Stimulated activated CD8-positive, alpha-beta memory T cell treated with anti-CD3 and anti-CD28 coated beads, Interleukin-4, amount 100 ng/mL, for 4 hours (primary cell): ENCODE data around the gene RETN.

Experiments
- DNase-seq, 2 donors: peaks; one replicate each; pipeline ENCODE4 v3.0.0-alpha.2; 2020; ENCODE audit warnings: low read depth in 2 of 2, low spot score in 1 of 2

The RETN gene

DNA sequence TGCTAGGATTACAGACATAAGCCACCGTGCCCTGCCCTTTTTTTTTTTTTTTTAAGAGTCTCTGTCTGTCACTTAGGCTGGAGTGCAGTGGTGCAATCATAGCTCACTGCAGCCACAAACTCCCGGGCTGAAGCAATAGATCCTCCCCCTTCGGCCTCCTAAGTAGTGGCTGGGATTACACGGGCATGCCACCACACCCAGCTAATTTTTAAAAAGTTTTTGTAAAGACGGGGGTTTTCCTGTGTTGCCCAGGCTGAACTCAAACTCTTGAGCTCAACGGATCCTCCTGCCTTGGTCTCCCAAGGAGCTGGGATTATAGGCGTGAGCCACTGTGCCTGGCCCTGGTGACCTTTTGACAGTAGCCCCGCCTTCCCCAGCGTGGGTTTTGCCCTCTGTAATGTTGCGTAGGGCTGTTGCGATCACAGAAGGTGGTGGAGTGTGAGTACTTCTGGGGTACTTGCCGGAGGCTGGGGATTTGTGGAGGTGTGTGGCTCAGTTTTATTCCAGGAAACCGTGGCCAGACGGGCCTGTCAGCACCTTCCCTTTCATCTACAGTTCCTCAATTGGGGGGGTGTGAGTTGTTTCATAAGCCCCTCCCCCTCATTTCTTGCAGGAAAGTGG lies 11.6 kb upstream of the RETN start:
- DNase-seq: no peak

DNA sequence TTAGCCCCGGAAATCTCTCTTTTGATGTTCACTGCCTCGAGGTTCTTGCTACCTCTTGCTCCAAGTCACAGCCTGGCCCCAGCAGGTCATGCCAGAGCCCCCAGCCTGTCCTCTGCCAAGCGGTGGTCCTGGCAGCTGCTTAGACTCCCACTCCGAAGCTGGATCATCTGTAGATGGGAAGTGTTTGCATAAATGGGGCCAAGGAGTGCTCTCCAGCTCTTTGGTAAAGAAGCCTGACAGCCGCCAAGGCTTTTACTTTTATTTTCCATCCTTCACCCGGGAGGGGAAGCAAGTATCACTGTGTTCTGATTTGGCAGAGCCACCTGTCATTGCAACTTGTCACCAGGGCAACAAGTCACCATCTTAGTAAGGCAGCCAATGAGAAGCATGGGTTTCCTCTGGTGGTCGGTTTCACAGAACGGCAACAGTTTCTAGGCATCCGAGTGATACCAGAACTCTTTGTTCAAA lies 10.6 kb upstream of the RETN start:
- no peak for DNase-seq

DNA sequence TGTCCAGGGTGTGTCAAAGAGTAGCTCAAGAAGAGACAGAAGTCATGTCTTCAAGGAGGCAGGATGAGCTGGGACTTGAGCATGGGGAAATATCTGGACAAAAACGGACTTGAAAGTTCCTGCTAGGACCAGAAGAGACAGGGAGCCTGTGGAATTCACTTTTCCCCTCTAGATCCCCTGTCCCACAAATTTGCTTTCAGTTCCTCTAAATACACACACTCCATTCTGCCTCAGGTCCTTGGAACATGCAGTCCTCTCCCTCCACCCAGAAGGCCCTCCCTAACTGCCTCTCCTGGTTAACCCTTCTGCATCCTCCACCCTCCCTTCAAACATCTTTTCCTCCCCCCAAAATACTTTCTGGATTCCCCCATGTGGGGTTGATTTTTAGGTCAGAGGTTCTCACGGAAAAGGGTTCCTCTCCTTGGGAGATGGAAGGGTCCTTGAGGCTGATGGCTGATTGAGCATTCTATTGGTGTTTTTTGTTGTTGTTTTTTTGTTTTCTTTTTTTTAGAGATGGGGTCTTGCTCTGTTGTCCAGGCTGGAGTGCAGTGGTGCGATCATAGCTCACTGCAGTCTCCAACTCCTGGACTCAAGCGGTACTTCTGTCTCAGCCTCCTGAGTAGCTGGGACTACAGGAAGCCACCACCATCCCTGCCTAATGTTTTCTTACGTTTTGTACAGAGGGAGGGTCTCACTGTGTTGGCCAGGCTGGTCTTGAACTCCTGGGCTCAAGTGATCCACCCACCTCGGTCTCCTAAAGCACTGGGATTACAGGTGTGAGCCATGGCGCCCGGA lies 6.9 kb upstream of the RETN start:
- no peak for DNase-seq

DNA sequence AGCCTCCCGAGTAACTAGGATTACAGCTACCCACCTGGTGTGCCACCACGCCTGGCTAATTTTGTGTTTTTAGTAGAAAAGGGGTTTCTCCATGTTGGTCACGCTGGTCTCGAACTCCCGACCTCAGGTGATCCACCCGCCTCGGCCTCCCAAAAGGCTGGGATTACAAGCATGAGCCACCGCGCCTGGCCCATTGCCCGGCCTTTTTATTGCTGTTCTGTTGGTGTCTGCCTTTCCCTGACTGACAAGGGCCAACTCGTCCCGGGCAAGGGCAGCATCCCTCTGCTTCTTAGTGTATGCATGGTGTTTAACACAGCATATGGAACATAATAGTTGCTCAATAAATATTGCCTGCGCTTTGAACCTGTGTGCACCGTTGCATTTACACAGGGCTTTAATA lies 6.2 kb upstream of the RETN start:
- no peak for DNase-seq

DNA sequence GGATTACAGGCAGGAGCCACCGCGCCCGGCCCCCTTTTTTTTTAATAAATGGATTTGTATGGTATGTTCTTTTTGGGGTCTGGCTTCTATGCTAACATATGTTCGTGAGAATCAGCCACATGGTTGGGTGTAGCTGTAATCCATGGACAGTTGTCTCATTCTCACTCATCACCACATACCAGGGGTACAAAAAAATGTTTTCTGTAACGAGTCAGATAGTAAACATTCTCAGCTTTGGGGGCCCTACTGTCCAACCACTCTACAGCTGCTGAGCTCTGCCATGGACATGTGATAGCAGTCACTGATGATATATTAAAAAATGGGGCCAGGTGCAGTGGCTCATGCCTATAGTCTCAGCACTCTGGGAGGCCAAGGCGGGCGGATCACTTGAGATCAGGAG lies 5.1 kb upstream of the RETN start:
- DNase-seq: no peak

DNA sequence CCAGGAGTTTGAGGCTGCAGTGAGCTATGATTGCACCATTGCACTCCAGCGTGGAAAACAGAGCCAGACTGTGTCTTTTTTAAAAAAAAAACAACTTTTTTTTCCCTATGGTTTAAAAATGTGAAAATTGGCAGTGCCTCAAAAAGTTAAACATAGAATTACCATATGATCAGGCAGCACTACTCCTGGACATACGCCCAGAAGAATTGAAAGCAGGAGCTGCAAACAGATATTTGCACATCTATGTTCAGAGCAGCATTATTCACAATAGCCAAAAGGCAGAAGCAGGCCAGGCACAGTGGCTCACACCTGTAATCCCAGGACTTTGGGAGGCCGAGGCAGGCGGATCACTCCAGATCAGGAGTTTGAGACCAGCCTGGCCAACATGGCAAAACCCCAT lies 3.8 kb upstream of the RETN start:
- no peak for DNase-seq

DNA sequence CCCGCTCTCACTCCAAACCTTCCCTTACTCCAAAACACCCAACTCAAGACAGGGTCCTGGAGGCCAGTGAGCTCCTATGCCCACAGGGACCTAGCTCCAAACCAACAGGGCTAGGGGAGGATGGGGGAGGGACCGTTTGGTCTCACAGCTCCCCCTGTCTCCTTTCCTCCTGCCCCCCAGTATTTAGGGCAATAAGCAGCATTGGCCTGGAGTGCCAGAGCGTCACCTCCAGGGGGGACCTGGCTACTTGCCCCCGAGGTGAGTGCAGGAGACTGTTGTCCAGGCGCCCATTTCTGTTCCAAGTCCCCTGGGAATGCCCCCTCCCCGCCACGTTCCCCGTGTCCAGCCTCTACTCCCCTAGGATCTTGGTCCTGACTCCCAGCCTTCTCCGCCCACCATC lies 792 bp downstream of the RETN start:
- DNase-seq: no peak

DNA sequence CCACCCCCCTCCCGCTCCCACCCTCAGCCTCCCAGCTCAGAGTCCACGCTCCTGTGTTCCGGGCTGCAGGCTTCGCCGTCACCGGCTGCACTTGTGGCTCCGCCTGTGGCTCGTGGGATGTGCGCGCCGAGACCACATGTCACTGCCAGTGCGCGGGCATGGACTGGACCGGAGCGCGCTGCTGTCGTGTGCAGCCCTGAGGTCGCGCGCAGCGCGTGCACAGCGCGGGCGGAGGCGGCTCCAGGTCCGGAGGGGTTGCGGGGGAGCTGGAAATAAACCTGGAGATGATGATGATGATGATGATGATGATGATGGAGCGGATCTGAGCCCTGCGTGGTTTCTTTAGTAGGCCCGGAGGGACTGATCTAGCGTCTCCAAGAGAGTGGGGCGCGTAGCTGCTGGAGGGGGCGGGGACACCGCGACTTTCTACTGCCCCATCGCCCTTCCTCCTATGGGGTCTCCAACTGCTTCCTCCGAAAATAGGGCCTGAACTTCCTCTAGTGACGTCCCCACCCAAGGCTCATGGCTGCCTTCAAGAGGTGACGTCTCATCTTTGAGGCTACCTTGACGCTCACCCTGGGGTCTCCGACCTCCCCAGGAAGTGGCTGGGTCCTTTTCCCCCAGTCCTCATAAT lies 1.4 kb downstream of the RETN start:
- no peak for DNase-seq

DNA sequence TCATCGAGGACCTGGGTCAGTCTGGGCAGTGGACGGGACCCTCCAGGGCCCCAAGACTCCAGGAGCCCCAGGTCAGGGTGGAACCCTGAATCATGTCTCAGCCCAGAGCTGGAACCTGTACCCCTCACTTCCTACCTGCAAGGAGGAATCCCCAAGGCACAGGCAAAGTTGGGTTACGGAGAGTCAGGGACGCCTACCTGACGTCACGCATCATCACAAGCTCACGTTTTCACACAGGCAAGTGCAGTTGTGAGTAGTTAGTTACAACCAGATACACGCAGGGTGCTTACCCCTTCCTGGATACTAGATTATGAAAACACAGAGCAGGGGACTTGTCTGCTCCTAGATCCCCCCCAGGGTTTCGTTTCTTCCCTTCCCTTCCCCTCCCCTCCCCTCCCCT lies 1.9 kb downstream of the RETN start:
- no peak for DNase-seq

DNA sequence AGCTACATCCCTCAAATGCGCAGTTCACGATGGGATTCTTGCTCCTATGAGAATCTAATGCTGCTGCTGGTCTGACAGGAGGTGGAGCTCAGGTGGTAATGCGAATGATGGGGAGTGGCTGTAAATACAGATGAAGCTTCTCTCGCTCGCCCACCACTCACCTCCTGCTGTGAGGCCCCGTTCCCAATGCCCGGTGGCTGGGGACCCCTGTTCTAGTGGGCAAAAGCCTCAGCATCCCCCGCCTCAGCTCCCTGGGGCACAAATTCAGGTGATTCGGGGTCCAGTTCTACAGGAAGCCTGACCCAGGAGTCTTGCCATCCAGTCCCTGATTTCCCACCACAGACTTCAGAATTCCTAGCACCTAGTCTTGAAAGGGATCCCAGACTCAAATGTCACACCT lies 3.7 kb downstream of the RETN start:
- no peak for DNase-seq

DNA sequence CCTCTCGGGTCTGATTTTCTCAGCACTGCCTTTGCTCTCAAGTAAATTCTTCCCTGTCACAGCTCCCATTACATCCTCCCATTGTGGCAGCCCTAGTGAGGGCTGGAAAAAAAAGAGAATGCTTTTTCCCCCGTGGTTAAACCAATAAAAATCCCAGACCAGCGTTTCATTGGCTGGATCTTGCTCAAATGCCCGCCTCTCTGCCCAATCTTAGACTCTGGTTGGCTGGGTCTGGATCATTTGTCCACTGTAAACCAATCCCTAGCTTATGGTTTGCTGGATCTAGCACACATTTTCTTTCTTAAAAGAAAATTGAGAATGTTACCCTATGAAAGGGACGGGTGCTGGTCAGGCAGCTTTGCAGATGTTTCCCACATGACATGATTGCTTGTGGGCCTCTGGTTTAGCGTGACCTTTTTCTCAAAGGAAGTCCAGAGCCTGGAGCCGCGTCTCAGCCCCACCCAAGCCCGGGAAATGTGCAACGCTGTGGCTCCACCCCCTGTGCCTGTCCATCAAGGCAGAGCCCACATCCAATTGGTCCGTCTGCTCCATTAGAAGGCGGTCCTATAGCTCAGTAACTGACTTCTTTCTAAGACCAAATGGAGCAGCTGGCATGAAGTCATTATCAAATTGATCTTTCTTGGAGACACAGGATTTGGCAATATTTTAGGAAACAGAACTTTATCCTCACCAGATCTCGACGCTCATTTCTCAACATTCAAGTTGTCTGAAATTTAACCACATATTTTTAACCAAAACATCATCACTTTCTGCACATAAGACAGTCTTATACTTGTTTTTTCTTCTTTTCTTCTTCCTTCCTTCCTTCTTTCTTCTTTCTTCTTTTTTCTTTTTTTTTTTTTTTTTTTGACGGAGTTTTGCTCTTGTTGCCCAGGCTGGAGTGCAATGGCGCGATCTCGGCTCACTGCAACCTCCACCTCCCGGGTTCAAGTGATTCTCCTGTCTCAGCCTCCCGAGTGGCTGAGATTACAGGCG lies 5.5 kb downstream of the RETN start:
- DNase-seq: no peak

DNA sequence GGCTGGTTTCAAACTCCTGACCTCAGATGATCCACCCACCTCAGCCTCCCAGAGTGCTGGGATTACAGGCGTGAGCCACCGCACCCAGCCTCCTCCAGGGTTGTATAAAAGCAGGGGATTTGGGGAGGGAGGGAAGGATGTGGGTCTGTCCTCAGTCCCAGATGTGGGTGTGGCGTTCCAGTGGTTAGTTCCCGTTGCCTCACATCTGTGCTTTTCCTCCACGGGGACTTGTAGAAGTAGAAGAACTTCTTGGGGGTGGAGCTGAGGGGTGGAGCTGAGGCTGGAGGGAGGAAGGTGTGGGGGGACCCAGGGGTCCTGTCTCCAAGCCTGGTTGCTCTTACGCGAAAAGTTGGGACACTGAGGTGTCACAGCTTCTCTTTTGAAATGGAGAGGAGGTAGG lies 7.5 kb downstream of the RETN start:
- no peak for DNase-seq

DNA sequence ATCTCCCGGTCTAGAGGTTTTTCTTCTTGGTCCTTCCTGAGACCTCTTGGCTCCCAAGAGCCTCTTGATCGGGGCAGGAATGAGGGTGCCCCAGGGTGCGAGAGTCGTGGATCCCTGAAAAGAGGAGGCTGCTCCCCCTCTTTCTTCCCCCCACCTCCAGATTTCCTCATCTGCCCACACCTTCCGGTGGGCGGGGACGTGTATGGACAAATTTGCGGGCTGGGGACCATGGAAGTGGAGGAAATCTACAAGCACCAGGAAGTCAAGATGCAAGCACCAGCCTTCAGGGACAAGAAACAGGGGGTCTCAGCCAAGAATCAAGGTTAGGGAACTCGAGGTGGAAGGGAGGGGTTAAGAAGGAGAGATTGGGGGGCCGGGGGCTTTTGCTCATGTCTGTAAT lies 8.0 kb downstream of the RETN start, which contains the start of gene MCEMP1:
TSS of gene MCEMP1 (plus strand) at position 237 of the 400 bp plus-strand sequence. CDS start at position 268, 31 bp downstream.
- DNase-seq: no peak

DNA sequence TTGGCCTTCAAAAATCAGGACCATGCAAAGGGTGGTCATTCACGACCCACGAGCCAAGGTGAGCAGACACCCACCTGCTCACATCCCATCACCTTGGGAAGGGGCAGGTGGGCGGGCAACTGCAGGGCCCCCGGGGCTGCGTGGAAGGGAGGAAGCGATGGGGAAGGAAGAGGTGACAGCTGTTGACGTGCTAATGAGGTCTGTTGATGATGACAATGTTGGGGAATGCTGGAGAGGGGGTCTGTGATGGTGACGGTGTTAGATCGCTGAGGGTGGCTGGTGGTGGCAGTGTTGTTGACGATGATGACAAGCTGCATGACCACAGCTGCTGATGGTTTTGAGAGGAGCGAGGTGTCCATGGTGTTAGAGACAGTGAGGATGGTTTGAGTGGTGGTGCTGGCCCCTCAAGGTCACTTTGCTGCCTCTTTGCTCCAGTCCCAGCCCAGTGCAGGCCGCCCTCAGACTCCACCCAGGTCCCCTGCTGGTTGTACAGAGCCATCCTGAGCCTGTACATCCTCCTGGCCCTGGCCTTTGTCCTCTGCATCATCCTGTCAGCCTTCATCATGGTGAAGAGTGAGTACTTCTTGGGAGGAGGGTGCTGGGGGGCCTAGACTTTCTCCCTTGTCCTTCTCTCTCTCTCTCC lies 8.9 kb downstream of the RETN start:
- no peak for DNase-seq

DNA sequence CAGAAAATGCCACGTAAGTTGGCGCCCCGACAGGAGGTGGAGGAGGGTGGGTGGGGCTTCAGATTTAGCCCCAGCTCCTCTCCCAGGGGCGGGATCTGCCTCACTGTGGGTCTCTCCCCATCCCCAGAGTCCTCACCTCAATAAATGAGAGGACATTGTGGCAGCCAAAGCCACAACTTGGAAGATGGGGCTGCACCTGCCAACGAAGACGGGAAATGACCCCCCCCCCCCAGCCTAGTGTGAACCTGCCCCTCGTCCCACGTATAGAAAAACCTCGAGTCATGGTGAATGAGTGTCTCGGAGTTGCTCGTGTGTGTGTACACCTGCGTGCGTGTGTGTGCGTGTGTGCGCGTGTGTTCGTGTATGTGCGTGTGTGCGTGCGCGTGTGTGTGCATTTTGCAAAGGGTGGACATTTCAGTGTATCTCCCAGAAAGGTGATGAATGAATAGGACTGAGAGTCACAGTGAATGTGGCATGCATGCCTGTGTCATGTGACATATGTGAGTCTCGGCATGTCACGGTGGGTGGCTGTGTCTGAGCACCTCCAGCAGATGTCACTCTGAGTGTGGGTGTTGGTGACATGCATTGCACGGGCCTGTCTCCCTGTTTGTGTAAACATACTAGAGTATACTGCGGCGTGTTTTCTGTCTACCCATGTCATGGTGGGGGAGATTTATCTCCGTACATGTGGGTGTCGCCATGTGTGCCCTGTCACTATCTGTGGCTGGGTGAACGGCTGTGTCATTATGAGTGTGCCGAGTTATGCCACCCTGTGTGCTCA lies 10.3 kb downstream of the RETN start:
- peak in 1 of 2 donors; percentile 47 for DNase-seq

DNA sequence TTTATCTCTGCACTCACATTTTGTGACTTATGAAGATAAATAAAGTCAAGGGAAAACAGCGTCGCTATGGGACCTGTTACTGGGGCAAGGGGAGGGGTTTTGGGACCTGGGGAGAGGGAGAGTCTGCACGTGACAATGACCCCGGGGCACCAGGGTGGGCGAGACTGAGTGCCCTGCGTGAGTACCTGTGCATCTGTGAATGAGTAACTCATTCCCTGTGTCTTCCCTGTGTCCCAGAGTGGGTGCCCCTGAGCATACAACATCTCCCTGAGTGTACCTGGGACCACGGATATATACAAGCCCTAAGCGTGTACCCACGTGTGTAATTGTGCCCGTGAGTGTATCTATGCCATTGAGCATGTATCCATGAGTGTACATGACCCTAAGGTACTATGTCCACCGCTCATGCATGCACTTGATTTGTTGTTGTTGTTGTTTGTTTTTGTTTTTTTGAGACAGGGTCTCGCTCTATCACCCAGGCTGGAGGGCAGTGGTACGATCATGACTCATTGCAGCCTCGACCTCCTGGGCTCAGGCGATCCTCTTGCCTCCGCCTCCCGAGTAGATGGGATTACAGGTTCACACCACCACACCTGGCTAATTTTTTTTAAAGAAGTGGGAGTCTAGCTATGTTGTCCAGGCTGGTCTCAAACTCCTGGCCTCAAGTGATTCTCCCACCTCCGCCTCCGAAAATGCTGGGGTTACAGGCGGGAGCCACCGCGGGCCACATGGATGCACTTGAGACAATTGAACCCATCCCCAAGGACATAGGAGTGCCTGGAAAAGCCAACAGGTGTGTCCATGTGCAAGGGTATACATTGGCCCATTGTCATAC lies 11.1 kb downstream of the RETN start:
- no peak for DNase-seq

DNA sequence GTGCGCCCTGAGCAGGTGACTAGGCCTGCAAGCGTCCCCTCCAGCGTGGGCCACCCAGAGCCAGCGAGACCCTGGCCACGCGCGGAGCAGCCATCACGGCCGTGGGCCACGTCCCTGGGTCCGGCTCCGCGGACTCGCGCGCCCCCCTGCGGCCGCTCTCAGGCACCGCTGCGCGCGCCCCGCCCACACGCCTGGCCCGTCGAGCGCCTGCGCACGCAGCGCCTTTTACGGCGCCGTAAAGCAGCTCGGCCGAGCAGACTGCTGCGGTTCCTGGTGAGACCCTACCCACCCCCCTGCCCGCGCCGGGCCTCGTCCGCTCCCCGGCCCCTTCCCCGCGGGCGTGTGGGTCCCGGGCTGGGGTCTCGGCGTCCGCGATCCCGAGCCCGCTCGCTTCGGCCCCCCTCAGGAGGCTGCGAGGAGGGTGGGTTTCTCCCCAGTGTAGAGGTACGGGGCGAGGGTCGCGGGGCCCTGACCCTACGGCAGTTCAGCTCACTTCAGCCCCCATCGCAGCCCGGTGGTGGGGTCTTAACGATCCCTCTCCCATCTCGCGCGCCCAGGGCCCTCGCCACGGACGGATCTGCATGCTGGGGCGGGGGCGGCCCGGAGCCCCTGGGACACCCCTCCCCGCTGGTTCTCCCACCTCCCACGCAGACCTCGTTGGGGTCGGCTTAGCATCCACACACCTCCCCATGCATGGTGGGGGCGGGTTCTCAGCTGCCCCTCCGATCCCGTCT lies 11.9 kb downstream of the RETN start, which contains the start of gene TRAPPC5:
TSS of gene TRAPPC5 (plus strand) at position 228 of the 734 bp plus-strand sequence. CDS start 1,421 bp downstream, outside the sequence.
- DNase-seq: peak; percentile 64 to 74
